ENCODE results near the gene ZFPM1.

The ZFPM1 gene

GRCh38 chr16:88534638-88535190 lies 81.6 kb downstream of the ZFPM1 start:
- peak overlapping the region; percentile 57 for H3K4me3 ChIP-seq (replicated peaks; ENCODE audit: low read depth, low read length)
- peaks cover 3% of the 10 kb centered on the region; the same call in 1 of the 2 replicates for H3K36me3 ChIP-seq (ENCODE audit: control insufficient read depth, insufficient read depth, low read length)
- no peaks in the 10 kb centered on the region for H3K27me3 ChIP-seq (replicated peaks; ENCODE audit: control insufficient read depth, insufficient read depth, low read length)
- peak; percentile 54 for DNase-seq (ENCODE audit: extremely low read depth, insufficient read length)
- no peak for TF ChIP-seq CTCF (IDR thresholded peaks at IDR 0.05; ENCODE audit: insufficient read depth, low read length, poor library complexity, severe bottlenecking)

- Histone ChIP-seq H3K36me3 (ENCODE audit: control insufficient read depth, insufficient read depth, low read length) (peaks cover 3% of the 10 kb centered on the region; the same call in 1 of the 2 replicates), H3K4me3 (replicated peaks; ENCODE audit: low read depth, low read length) (no peak overlapping the region; the same call in 1 of the 2 replicates), H3K27me3 (replicated peaks; ENCODE audit: control insufficient read depth, insufficient read depth, low read length) (no peaks in the 10 kb centered on the region)
- TF ChIP-seq CTCF (IDR thresholded peaks at IDR 0.05; ENCODE audit: insufficient read depth, low read length, poor library complexity, severe bottlenecking), result no peak
- no peak for DNase-seq (ENCODE audit: extremely low read depth, insufficient read length)
Observed at GRCh38 chr16:88535191-88535856, 82.2 kb downstream of the ZFPM1 start.

GRCh38 chr16:88535857-88536222 lies 82.8 kb downstream of the ZFPM1 start:
- TF ChIP-seq CTCF (IDR thresholded peaks at IDR 0.05; ENCODE audit: insufficient read depth, low read length, poor library complexity, severe bottlenecking), result no peak
- DNase-seq (ENCODE audit: extremely low read depth, insufficient read length), result no peak
- Histone ChIP-seq H3K27me3 (replicated peaks; ENCODE audit: control insufficient read depth, insufficient read depth, low read length) (no peaks in the 10 kb centered on the region), H3K4me3 (replicated peaks; ENCODE audit: low read depth, low read length) (no peak overlapping the region), H3K36me3 (ENCODE audit: control insufficient read depth, insufficient read depth, low read length) (no peaks in the 10 kb centered on the region; the same call in 1 of the 2 replicates)

- DNase-seq (ENCODE audit: extremely low read depth, insufficient read length), result no peak
- no peak for TF ChIP-seq CTCF (IDR thresholded peaks at IDR 0.05; ENCODE audit: insufficient read depth, low read length, poor library complexity, severe bottlenecking)
- Histone ChIP-seq H3K36me3 (ENCODE audit: control insufficient read depth, insufficient read depth, low read length) (no peaks in the 10 kb centered on the region; the same call in 1 of the 2 replicates), H3K4me3 (replicated peaks; ENCODE audit: low read depth, low read length) (no peak overlapping the region), H3K27me3 (replicated peaks; ENCODE audit: control insufficient read depth, insufficient read depth, low read length) (no peaks in the 10 kb centered on the region)
Observed at GRCh38 chr16:88536510-88536909, 83.4 kb downstream of the ZFPM1 start.

- Histone ChIP-seq H3K4me3 (replicated peaks; ENCODE audit: low read depth, low read length) (no peak overlapping the region), H3K27me3 (replicated peaks; ENCODE audit: control insufficient read depth, insufficient read depth, low read length) (no peaks in the 10 kb centered on the region), H3K36me3 (ENCODE audit: control insufficient read depth, insufficient read depth, low read length) (no peaks in the 10 kb centered on the region; the same call in 1 of the 2 replicates)
- TF ChIP-seq CTCF (IDR thresholded peaks at IDR 0.05; ENCODE audit: insufficient read depth, low read length, poor library complexity, severe bottlenecking), result no peak
- DNase-seq (ENCODE audit: extremely low read depth, insufficient read length), result no peak
Observed at GRCh38 chr16:88536971-88537751, 84.1 kb downstream of the ZFPM1 start.

All from GM06990 (cell line).